IMR-90 (cell line): Measurements from ENCODE around the gene GAS7. TPM values are rescaled to one million over a fixed set of nuclear protein-coding genes. Genes with fewer than 3 reads are reported as not detected.

Experiments
- ATAC-seq: fragments of 200-7000 bp; cut with Tn5 transposase; 2 replicates; pipeline ENCODE4 v1.9.1; 2020; ENCODE audit warnings: low read depth, mild to moderate bottlenecking, moderate library complexity
- BruUV-seq: library from RNA; stranded (reverse); fragments of 400-500 nt; replicated peaks from 2 replicates; lab custom pipeline; 2021; lab: Mats Ljungman, UMichigan
- CTCF ChIA-PET: fragments of 300-600 bp; formaldehyde crosslinking; extraction: SDS; loops from one replicate; lab custom pipeline; 2021; ENCODE audit warnings: antibody characterized with exemption; lab: Yijun Ruan, JAX
- POLR2A ChIA-PET: fragments of 300-600 bp; sonication (Branson Sonifier 250); formaldehyde crosslinking; loops from one replicate; lab custom pipeline; 2022; ENCODE audit warnings: antibody characterized with exemption; ENCODE audit not compliant: unreplicated experiment; lab: Charles Lee
- DNase-seq: peaks from one replicate; pipeline ENCODE4 v3.0.0; 2013
- H2AFZ ChIP-seq: replicated peaks from 2 replicates; pipeline ENCODE3; 2013; ENCODE audit warnings: low read length, mild to moderate bottlenecking; ENCODE audit not compliant: poor library complexity
- H2AK5ac ChIP-seq: 2 replicates; pipeline ENCODE4 v1.6.1; 2013; ENCODE audit warnings: low read depth, low read length, inconsistent platforms
- H2AK9ac ChIP-seq: replicated peaks from 2 replicates; pipeline ENCODE3; 2013; ENCODE audit warnings: mild to moderate bottlenecking, low read depth, low read length, moderate library complexity; ENCODE audit not compliant: poor library complexity
- H2BK120ac ChIP-seq: 2 replicates; pipeline ENCODE4 v1.6.1; 2013; ENCODE audit warnings: low read depth, low read length, inconsistent platforms
- H2BK15ac ChIP-seq: 3 replicates; pipeline ENCODE4 v1.6.1; 2013; ENCODE audit warnings: low read depth, low read length, inconsistent platforms
- H2BK20ac ChIP-seq: 2 replicates; pipeline ENCODE4 v1.6.1; 2013; ENCODE audit warnings: low read depth, mild to moderate bottlenecking, inconsistent platforms, low read length, moderate library complexity
- H2BK5ac ChIP-seq: 2 replicates; pipeline ENCODE4 v1.6.1; 2013; ENCODE audit warnings: mild to moderate bottlenecking, low read depth, low read length, inconsistent platforms; ENCODE audit not compliant: poor library complexity, severe bottlenecking
- H3K14ac ChIP-seq: replicated peaks from 2 replicates; pipeline ENCODE4 v1.6.1; 2013; ENCODE audit warnings: low read depth, low read length, inconsistent platforms
- H3K18ac ChIP-seq: 2 replicates; pipeline ENCODE4 v1.6.1; 2013; ENCODE audit warnings: low read depth, low read length, control low read depth
- H3K23ac ChIP-seq: 2 replicates; pipeline ENCODE4 v1.6.1; 2013; ENCODE audit warnings: low read depth, low read length, inconsistent platforms
- H3K27ac ChIP-seq: 2 replicates; pipeline ENCODE4 v1.5.1; 2013; ENCODE audit warnings: mild to moderate bottlenecking, control low read depth, low read length; ENCODE audit not compliant: insufficient read depth
- H3K27me3 ChIP-seq: 2 replicates; pipeline ENCODE4 v1.6.1; 2013; ENCODE audit warnings: low read length; ENCODE audit not compliant: control insufficient read depth, insufficient read depth
- H3K36me3 ChIP-seq: 2 replicates; pipeline ENCODE4 v1.6.1; 2013; ENCODE audit warnings: low read length, mixed read lengths; ENCODE audit not compliant: control insufficient read depth, insufficient read depth
- H3K4ac ChIP-seq: 2 replicates; pipeline ENCODE4 v1.6.1; 2013; ENCODE audit warnings: low read depth, low read length, inconsistent platforms
- H3K4me1 ChIP-seq: 2 replicates; pipeline ENCODE4 v1.6.1; 2013; ENCODE audit warnings: low read length, mixed read lengths; ENCODE audit not compliant: control insufficient read depth, insufficient read depth
- H3K4me2 ChIP-seq: 2 replicates; pipeline ENCODE4 v1.6.1; 2013; ENCODE audit warnings: low read depth, mild to moderate bottlenecking, control low read depth, low read length, moderate library complexity
- H3K4me3 ChIP-seq: 2 replicates; pipeline ENCODE4 v1.5.1; 2013; ENCODE audit warnings: low read depth, mild to moderate bottlenecking, control low read depth, low read length, moderate library complexity; ENCODE audit not compliant: insufficient read depth
- H3K56ac ChIP-seq: 2 replicates; pipeline ENCODE4 v1.6.1; 2013; ENCODE audit warnings: low read length, inconsistent platforms; ENCODE audit not compliant: insufficient read depth; ENCODE audit errors: extremely low read depth
- H3K79me1 ChIP-seq, 2 experiments: 2 replicates each; pipeline ENCODE4 v1.6.1; 2013; ENCODE audit warnings: low read length in 2 of 2, inconsistent platforms in 1 of 2, low read depth in 1 of 2
- H3K9ac ChIP-seq: 2 replicates; pipeline ENCODE4 v1.6.1; 2013; ENCODE audit warnings: low read depth, low read length, control low read depth
- H3K9me1 ChIP-seq: 2 replicates; pipeline ENCODE4 v1.6.1; 2013; ENCODE audit warnings: low read length, inconsistent platforms; ENCODE audit not compliant: insufficient read depth
- H3K9me3 ChIP-seq: 2 replicates; pipeline ENCODE4 v1.6.1; 2013; ENCODE audit warnings: low read length; ENCODE audit not compliant: control insufficient read depth, insufficient read depth
- H4K20me1 ChIP-seq: 2 replicates; pipeline ENCODE4 v1.6.1; 2013; ENCODE audit warnings: low read length, inconsistent platforms; ENCODE audit not compliant: insufficient read depth
- H4K5ac ChIP-seq: 2 replicates; pipeline ENCODE4 v1.6.1; 2013; ENCODE audit warnings: mild to moderate bottlenecking, low read depth, low read length, control low read depth
- H4K8ac ChIP-seq, 2 experiments: 2 replicates each; pipeline ENCODE4 v1.6.1; 2013; ENCODE audit warnings: low read depth in 2 of 2, low read length in 2 of 2, control low read depth in 1 of 2, inconsistent platforms in 1 of 2
- H4K91ac ChIP-seq: 2 replicates; pipeline ENCODE4 v1.6.1; 2013; ENCODE audit warnings: low read depth, low read length, inconsistent platforms; ENCODE audit not compliant: insufficient read depth
- CHD1 ChIP-seq: IDR thresholded peaks from 2 replicates; pipeline ENCODE4 v1.6.1; 2012; ENCODE audit warnings: low read depth, low read length, improper control_type of control experiment
- ELK1 ChIP-seq: fragments of 150-350 bp; IDR thresholded peaks from 2 replicates; pipeline ENCODE4 v1.6.1; 2016; ENCODE audit warnings: low read depth, mild to moderate bottlenecking, low read length, moderate library complexity, borderline replicate concordance
- MAZ ChIP-seq: IDR thresholded peaks from 2 replicates; pipeline ENCODE4 v1.6.1; 2012; ENCODE audit warnings: low read depth, mild to moderate bottlenecking, low read length, improper control_type of control experiment, moderate library complexity, borderline replicate concordance
- RCOR1 ChIP-seq: IDR thresholded peaks from 2 replicates; pipeline ENCODE4 v1.6.1; 2012; ENCODE audit warnings: mild to moderate bottlenecking, low read length, improper control_type of control experiment; ENCODE audit not compliant: insufficient replicate concordance
- WGBS, 2 experiments: methylation state at CpG; one replicate each; pipeline versions ENCODE4 v1.1.5 to v1.1.7; 2013; ENCODE audit warnings: missing lambda C conversion rate in 2 of 2; ENCODE audit not compliant: insufficient read length in 1 of 2; ENCODE audit errors: extremely low coverage in 2 of 2; 5-methylcytosine and 5-hydroxymethylcytosine counted together
- dilution Hi-C: fragments of 300-500 bp; cut with HindIII; formaldehyde crosslinking; loops from one replicate; pipeline ENCODE4 v1.14.3; 2018; ENCODE audit warnings: low sequenced_read_pairs; ENCODE audit not compliant: unreplicated experiment
- in situ Hi-C: fragments of 300-500 bp; cut with MboI; formaldehyde crosslinking; loops from 3 replicates; pipeline ENCODE4 v1.14.3; 2019; ENCODE audit warnings: low sequenced_read_pairs, inconsistent platforms, mixed read lengths
- intact Hi-C: fragments of 100-400 bp; cut with micrococcal nuclease; formaldehyde crosslinking; loops from 2 replicates; pipeline ENCODE4 v1.10.0; 2022
- polyA plus RNA-seq, 3 experiments: library from polyadenylated mRNA; depleted of rRNA; stranded (reverse); fragments of >200 nt; gene quantifications; 2 replicates each; pipeline ENCODE4 v1.2.3, GENCODE V29; 2012; ENCODE audit warnings: low replicate concordance in 1 of 3
- total RNA-seq: library from RNA; depleted of rRNA; stranded (reverse); fragments of >200 nt; gene quantifications from 2 replicates; pipeline ENCODE4 v1.2.3, GENCODE V29; 2012

The GAS7 gene
- total and polyA plus RNA-seq, 2 of the 4 experiments (the other 2 are of a cell fraction): 4.6 to 5.0 TPM

GRCh38 chr17:10210151-10210574 is 11.8 kb upstream of the GAS7 start:
- no peak overlapping the region for H4K8ac ChIP-seq
- BruUV-seq: no TSS peak
- no peak overlapping the region for H3K56ac ChIP-seq
- no peak overlapping the region for H4K5ac ChIP-seq
- no peaks in the 10 kb centered on the region for H3K27me3 ChIP-seq
- H3K23ac ChIP-seq: no peak overlapping the region
- no peak overlapping the region for H2AK5ac ChIP-seq
- no peak overlapping the region for H3K14ac ChIP-seq
- no peaks in the 10 kb centered on the region for H3K79me1 ChIP-seq
- no peak overlapping the region for H2BK5ac ChIP-seq
- H3K27ac ChIP-seq: no peak overlapping the region; the same call in 1 of the 2 replicates
- no peak overlapping the region for H3K4ac ChIP-seq
- WGBS, 2 experiments: 40% methylated on average over 2 of the region's 6 CpGs; no CpG with 5 or more reads in 1 of the 2 experiments
- no peaks in the 10 kb centered on the region for H3K36me3 ChIP-seq
- ATAC-seq (peak; percentile 85), DNase-seq (peak; percentile 58)
- TF ChIP-seq RCOR1 (no peak), CHD1 (no peak), ELK1 (no peak), MAZ (no peak)
- ChIA-PET POLR2A (no interaction called here), CTCF (no interaction called here)
- H2AFZ ChIP-seq: peak overlapping the region; percentile 23
- H3K4me2 ChIP-seq: no peak overlapping the region
- H3K4me3 ChIP-seq: no peak overlapping the region
- no peak overlapping the region for H3K18ac ChIP-seq
- no peaks in the 10 kb centered on the region for H4K20me1 ChIP-seq
- H2BK20ac ChIP-seq: no peak overlapping the region
- H3K9ac ChIP-seq: no peak overlapping the region
- H2AK9ac ChIP-seq: no peak overlapping the region
- H3K9me3 ChIP-seq: peaks cover 6% of the 10 kb centered on the region
- dilution Hi-C loops: no loop called here
- no peaks in the 10 kb centered on the region for H3K9me1 ChIP-seq
- intact Hi-C loops: no loop called here
- H2BK15ac ChIP-seq: no peak overlapping the region
- in situ Hi-C loops: no loop called here
- no peak overlapping the region for H2BK120ac ChIP-seq
- peaks cover 2% of the 10 kb centered on the region; the same call in 1 of the 2 replicates for H3K4me1 ChIP-seq
- H4K91ac ChIP-seq: no peak overlapping the region
